Suprapubic skin (tissue), 3 donors: ENCODE results near the gene TBC1D32.

Experiments used
- CTCF ChIP-seq, 2 donors: fragments of 200-600 bp in 1 of 2; fragments of 450-650 bp in 1 of 2; sonication (generic) in 1 of 2; IDR thresholded peaks; one replicate each; pipeline ENCODE4 v1.5.1; 2016 to 2019; ENCODE audit warnings: antibody characterized with exemption in 2 of 2, mild to moderate bottlenecking in 1 of 2, moderate library complexity in 1 of 2
- EP300 ChIP-seq: sonication (generic); formaldehyde crosslinking; IDR thresholded peaks from one replicate; pipeline ENCODE4 v1.6.1; 2017; ENCODE audit warnings: antibody characterized with exemption
- POLR2A ChIP-seq, 2 donors: fragments of 450-650 bp; IDR thresholded peaks; one replicate each; pipeline ENCODE4 v1.6.1; 2017; ENCODE audit warnings: antibody characterized with exemption in 2 of 2, mild to moderate bottlenecking in 2 of 2, moderate library complexity in 2 of 2

GRCh38 chr6:121093928-121094327 is 240.4 kb downstream of the TBC1D32 start:
- TF ChIP-seq CTCF (IDR thresholded peaks at IDR 0.05): no peak
- TF ChIP-seq POLR2A (IDR thresholded peaks at IDR 0.05): no peak
- TF ChIP-seq EP300: no peak
